Uterus (tissue), 2 donors: ENCODE measurements around the gene ACOXL.

Source experiments
- CTCF ChIP-seq, 4 experiments: fragments of 200-600 bp in 2 of 4; fragments of 450-650 bp in 2 of 4; sonication (generic) in 2 of 4; IDR thresholded peaks; one replicate each; pipeline ENCODE4 v1.5.1; 2016 to 2019; ENCODE audit warnings: antibody characterized with exemption in 4 of 4, mild to moderate bottlenecking in 2 of 4, moderate library complexity in 1 of 4
- POLR2A ChIP-seq, 2 donors: fragments of 450-650 bp; IDR thresholded peaks; one replicate each; pipeline ENCODE4 v1.6.1; 2016; ENCODE audit warnings: antibody characterized with exemption in 2 of 2, mild to moderate bottlenecking in 1 of 2, moderate library complexity in 1 of 2

GRCh38 chr2:110978148-110978547, 245.8 kb downstream of the ACOXL start:
- TF ChIP-seq POLR2A (IDR thresholded peaks at IDR 0.05) (no peak), CTCF (IDR thresholded peaks at IDR 0.05) (no peak)
